OCI-LY3 (cell line): ENCODE results near the gene ALDH1A1.

ENCODE experiments used
- CTCF ChIP-seq: fragments of 200-600, 300-600 bp; sonication (generic); IDR thresholded peaks from 2 replicates; pipeline ENCODE4 v1.5.1; 2014; ENCODE audit warnings: antibody characterized with exemption, low read length, low read depth
- EZH2phosphoT487 ChIP-seq: fragments of 200-600 bp; shearing (Covaris generic); IDR thresholded peaks from 2 replicates; pipeline ENCODE4 v1.6.1; 2018; ENCODE audit warnings: antibody characterized with exemption, mixed run types, low read depth

GRCh38 chr9:72907421-72907820, 45.4 kb downstream of the ALDH1A1 start:
- TF ChIP-seq CTCF (no peak), EZH2phosphoT487 (no peak)
